Natural killer cell (primary cell): ENCODE results near the gene SPPL3. TPM values are rescaled to one million over a fixed set of nuclear protein-coding genes. Genes with fewer than 3 reads are reported as not detected.

ENCODE experiments used
- ATAC-seq, 3 donors: fragments of 150-1000 bp in 2 of 3; fragments of 200-7000 bp in 1 of 3; cut with Tn5 transposase; 1 replicate in 1 of 3; 2 replicates in 2 of 3; pipeline ENCODE4 v1.10.0; 2021; ENCODE audit warnings: mild to moderate bottlenecking in 2 of 3, moderate library complexity in 2 of 3
- DNase-seq, 2 donors: peaks; one replicate each; pipeline versions ENCODE4 v3.0.0 to v3.0.0-alpha.2; 2013 to 2021; ENCODE audit warnings: mixed read lengths in 1 of 2
- H3K27ac ChIP-seq: one replicate; pipeline ENCODE4 v1.5.1; 2013; ENCODE audit warnings: mild to moderate bottlenecking, low read length
- H3K27me3 ChIP-seq: one replicate; pipeline ENCODE4 v1.6.1; 2013; ENCODE audit warnings: low read length; ENCODE audit not compliant: control insufficient read depth, insufficient read depth
- H3K36me3 ChIP-seq: one replicate; pipeline ENCODE4 v1.6.1; 2013; ENCODE audit warnings: low read length; ENCODE audit not compliant: control insufficient read depth, insufficient read depth
- H3K4me1 ChIP-seq: one replicate; pipeline ENCODE4 v1.6.1; 2013; ENCODE audit warnings: low read length; ENCODE audit not compliant: control insufficient read depth, insufficient read depth
- H3K4me3 ChIP-seq: one replicate; pipeline ENCODE4 v1.5.1; 2013; ENCODE audit warnings: low read length
- H3K9me3 ChIP-seq: one replicate; pipeline ENCODE4 v1.6.1; 2013; ENCODE audit warnings: low read length; ENCODE audit not compliant: control insufficient read depth, insufficient read depth
- H3K27ac Mint-ChIP-seq, 2 donors: one replicate each; pipeline ENCODE4 v1.8.0; 2022; ENCODE audit warnings: mild to moderate bottlenecking in 2 of 2, mixed read lengths in 2 of 2, moderate library complexity in 1 of 2
- H3K27me3 Mint-ChIP-seq, 2 donors: one replicate each; pipeline ENCODE4 v1.8.0; 2022; ENCODE audit warnings: low read depth in 2 of 2, mixed read lengths in 2 of 2
- H3K36me3 Mint-ChIP-seq: one replicate; pipeline ENCODE4 v1.8.0; 2022; ENCODE audit warnings: mixed read lengths
- H3K4me1 Mint-ChIP-seq, 2 donors: one replicate each; pipeline ENCODE4 v1.8.0; 2022; ENCODE audit warnings: mixed read lengths in 2 of 2
- H3K4me3 Mint-ChIP-seq: one replicate; pipeline ENCODE4 v1.8.0; 2022; ENCODE audit warnings: mild to moderate bottlenecking, moderate library complexity, mixed read lengths
- H3K9me3 Mint-ChIP-seq, 2 donors: one replicate each; pipeline ENCODE4 v1.8.0; 2022; ENCODE audit warnings: mixed read lengths in 2 of 2
- WGBS: methylation state at CpG from one replicate; pipeline ENCODE4 v1.1.7; 2013; ENCODE audit warnings: missing lambda C conversion rate; ENCODE audit not compliant: insufficient coverage; 5-methylcytosine and 5-hydroxymethylcytosine counted together
- intact Hi-C: fragments of 100-400 bp; cut with micrococcal nuclease; formaldehyde crosslinking; loops from one replicate; pipeline ENCODE4 v1.14.2; 2022
- total RNA-seq, 4 donors: library from RNA; stranded (reverse); fragments of 120-200 nt in 1 of 4; gene quantifications; one replicate each; pipeline versions ENCODE4 v1.2.3 to v1.2.4, GENCODE V29; 2013 to 2022
- TF ChIP-seq, protein P1 (sequence below): fragments of 200-600 bp; IDR thresholded peaks from one replicate; pipeline ENCODE4 v1.8.0; 2022; ENCODE audit warnings: antibody characterized with exemption

Gene SPPL3
- total RNA-seq, 3 donors from 2014 or later (not counting 1 experiment from before 2014, with no cell fraction given), result 31.5 to 40.2 (median 39.9) TPM

DNA sequence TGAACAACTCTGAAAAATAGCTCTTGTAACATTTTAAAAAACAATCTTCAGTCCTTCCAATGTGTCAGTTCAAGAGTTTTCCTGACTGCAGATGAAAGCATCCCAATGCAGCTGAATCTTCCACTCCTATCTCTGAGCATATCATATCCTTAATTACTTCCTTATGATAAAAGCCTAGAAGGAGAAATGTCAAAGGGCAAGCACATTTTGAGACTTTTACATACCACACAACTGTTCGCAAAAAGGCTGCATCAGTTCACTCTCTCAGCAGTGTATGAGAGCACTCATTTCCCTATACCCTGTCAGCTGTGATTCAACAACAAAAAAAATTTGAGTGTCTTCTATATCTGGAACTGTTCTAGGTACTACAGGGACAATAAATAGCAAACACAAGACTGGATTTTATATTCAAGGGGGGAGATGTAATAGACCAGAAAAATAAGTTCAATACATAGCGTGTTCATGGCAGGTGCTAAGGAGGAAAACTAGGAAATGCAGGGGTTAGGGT lies 112.4 kb downstream of the SPPL3 start:
- no peaks in the 10 kb centered on the region for H3K4me1 ChIP-seq
- H3K9me3 ChIP-seq, result peaks cover 7% of the 10 kb centered on the region
- H3K36me3 Mint-ChIP-seq, result peaks cover 15% of the 10 kb centered on the region
- no peaks in the 10 kb centered on the region for H3K27me3 ChIP-seq
- H3K4me1 Mint-ChIP-seq, result peaks cover 19 to 27% of the 10 kb centered on the region in 2 donors
- intact Hi-C loops, result no loop called here
- no peak for ATAC-seq
- no peak overlapping the region for H3K4me3 Mint-ChIP-seq
- H3K27ac Mint-ChIP-seq, result peak overlapping the region; percentile 17 to 23
- no peaks in the 10 kb centered on the region for H3K27me3 Mint-ChIP-seq
- H3K36me3 ChIP-seq, result peaks cover 6% of the 10 kb centered on the region
- H3K9me3 Mint-ChIP-seq, result peaks cover 4 to 13% of the 10 kb centered on the region in 2 donors
- 98% methylated on average over 2 of the region's 2 CpGs for WGBS
- no peak overlapping the region for H3K4me3 ChIP-seq
- TF ChIP-seq, protein P1, sequence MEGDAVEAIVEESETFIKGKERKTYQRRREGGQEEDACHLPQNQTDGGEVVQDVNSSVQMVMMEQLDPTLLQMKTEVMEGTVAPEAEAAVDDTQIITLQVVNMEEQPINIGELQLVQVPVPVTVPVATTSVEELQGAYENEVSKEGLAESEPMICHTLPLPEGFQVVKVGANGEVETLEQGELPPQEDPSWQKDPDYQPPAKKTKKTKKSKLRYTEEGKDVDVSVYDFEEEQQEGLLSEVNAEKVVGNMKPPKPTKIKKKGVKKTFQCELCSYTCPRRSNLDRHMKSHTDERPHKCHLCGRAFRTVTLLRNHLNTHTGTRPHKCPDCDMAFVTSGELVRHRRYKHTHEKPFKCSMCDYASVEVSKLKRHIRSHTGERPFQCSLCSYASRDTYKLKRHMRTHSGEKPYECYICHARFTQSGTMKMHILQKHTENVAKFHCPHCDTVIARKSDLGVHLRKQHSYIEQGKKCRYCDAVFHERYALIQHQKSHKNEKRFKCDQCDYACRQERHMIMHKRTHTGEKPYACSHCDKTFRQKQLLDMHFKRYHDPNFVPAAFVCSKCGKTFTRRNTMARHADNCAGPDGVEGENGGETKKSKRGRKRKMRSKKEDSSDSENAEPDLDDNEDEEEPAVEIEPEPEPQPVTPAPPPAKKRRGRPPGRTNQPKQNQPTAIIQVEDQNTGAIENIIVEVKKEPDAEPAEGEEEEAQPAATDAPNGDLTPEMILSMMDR, result no peak
- no peak for DNase-seq
- H3K27ac ChIP-seq, result no peak overlapping the region

DNA sequence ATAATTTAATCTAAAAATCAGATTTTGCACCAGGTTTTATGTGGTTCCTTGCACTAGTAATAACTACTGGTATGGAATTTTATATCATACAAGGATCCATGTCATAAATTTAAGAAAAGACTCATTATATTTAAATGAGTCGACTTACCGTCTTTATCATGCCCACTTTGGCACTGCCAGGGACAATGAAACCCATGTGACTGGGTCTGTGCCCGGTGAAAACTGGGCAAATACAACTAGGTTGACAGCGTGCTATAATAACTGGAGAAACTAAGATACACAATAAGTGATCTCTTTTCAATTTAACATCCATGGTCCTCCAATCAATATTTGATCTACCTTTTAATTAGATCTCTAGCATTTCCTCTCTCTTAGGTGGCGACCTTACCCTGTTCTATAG lies 114.0 kb downstream of the SPPL3 start:
- Mint-ChIP-seq H3K4me3 (no peak overlapping the region), H3K27ac (no peak overlapping the region), H3K36me3 (peaks cover 4% of the 10 kb centered on the region), H3K4me1 (peaks cover 24 to 27% of the 10 kb centered on the region in 2 donors), H3K9me3 (peaks cover 0 to 7% of the 10 kb centered on the region in 2 donors), H3K27me3 (no peaks in the 10 kb centered on the region)
- intact Hi-C loops, result no loop called here
- Histone ChIP-seq H3K4me1 (no peaks in the 10 kb centered on the region), H3K27ac (no peak overlapping the region), H3K4me3 (no peak overlapping the region), H3K27me3 (no peaks in the 10 kb centered on the region), H3K9me3 (no peaks in the 10 kb centered on the region), H3K36me3 (peaks cover 6% of the 10 kb centered on the region)
- TF ChIP-seq, protein P1, result no peak
- 98% methylated on average over 5 of the region's 5 CpGs for WGBS
- ATAC-seq (no peak), DNase-seq (no peak)

DNA sequence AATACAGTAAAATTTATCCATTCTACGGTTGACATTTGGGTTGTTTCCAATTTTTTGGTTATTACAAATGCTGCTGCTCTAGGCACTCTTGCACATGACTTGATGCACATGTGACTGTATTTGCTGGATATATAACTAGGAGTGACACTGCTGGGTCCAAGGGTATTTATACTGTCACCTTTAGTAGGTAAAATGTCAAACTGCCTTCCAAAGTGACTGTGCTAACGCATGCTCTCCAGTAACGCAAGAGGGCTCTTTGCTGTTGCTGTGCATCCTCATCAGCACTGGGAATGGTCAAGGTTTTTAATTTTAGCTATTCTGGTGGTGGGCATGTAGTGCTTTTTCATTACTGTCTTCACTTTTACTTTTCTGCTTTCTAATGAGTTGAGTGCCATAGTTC lies 116.3 kb downstream of the SPPL3 start:
- Histone ChIP-seq H3K4me3 (no peak overlapping the region), H3K27ac (no peak overlapping the region), H3K27me3 (no peaks in the 10 kb centered on the region), H3K36me3 (peaks cover 13% of the 10 kb centered on the region), H3K4me1 (no peaks in the 10 kb centered on the region), H3K9me3 (no peaks in the 10 kb centered on the region)
- ATAC-seq, result no peak
- intact Hi-C loops, result no loop called here
- Mint-ChIP-seq H3K36me3 (no peaks in the 10 kb centered on the region), H3K9me3 (no peaks in the 10 kb centered on the region), H3K4me1 (peaks cover 26 to 38% of the 10 kb centered on the region in 2 donors), H3K27ac (no peak overlapping the region), H3K27me3 (no peaks in the 10 kb centered on the region), H3K4me3 (no peak overlapping the region)
- TF ChIP-seq, protein P1, result no peak
- 98% methylated on average over 3 of the region's 3 CpGs for WGBS
- DNase-seq, result no peak

DNA sequence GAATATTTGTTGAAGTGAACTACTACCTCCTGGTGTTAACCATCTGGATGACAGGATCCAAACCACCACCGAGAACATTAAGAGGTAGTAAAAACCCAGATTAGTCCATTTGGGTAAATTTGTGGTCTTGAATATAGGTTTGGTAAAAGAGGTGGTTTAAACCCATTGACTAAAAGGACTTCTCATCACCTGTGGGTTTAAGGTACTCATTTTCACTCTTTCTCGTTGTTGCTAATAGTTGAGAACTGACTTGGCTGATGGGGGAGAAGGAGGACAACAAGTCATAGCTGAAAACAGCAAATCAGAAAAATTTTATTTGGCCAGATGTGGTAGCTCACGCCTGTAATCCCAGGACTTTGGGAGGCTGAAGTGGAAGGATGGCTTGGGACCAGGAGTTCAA lies 119.4 kb downstream of the SPPL3 start:
- no peaks in the 10 kb centered on the region for H3K27me3 ChIP-seq
- ATAC-seq, result no peak
- H3K4me3 Mint-ChIP-seq, result no peak overlapping the region
- H3K4me3 ChIP-seq, result no peak overlapping the region
- intact Hi-C loops, result no loop called here
- no peaks in the 10 kb centered on the region for H3K36me3 Mint-ChIP-seq
- H3K36me3 ChIP-seq, result peaks cover 19% of the 10 kb centered on the region
- DNase-seq, result no peak
- no peaks in the 10 kb centered on the region for H3K4me1 ChIP-seq
- TF ChIP-seq, protein P1, result no peak
- H3K4me1 Mint-ChIP-seq, result peaks cover 24 to 36% of the 10 kb centered on the region in 2 donors
- no peak overlapping the region for H3K27ac ChIP-seq
- no peaks in the 10 kb centered on the region for H3K9me3 ChIP-seq
- H3K9me3 Mint-ChIP-seq, result no peaks in the 10 kb centered on the region
- H3K27ac Mint-ChIP-seq, result no peak overlapping the region
- 71% methylated on average over 3 of the region's 3 CpGs for WGBS
- no peaks in the 10 kb centered on the region for H3K27me3 Mint-ChIP-seq
